ENCODE data around the gene CERS4. TPM values are rescaled to one million over a fixed set of nuclear protein-coding genes. Genes with fewer than 3 reads are reported as not detected.
A peak's percentile ranks its signal among the peaks of the same experiment; 100 is the strongest.
"Not testable (repeated sequence)": the region's sequence is repeated elsewhere in the genome, so short reads cannot be mapped to it uniquely, and the experiment has no call there.

The CERS4 gene
- total and polyA plus RNA-seq, 10 of the 15 experiments (the other 5 are each of a cell fraction or from before 2014, with no cell fraction given): 0.34 to 62.1 (median 20.7) TPM

DNA sequence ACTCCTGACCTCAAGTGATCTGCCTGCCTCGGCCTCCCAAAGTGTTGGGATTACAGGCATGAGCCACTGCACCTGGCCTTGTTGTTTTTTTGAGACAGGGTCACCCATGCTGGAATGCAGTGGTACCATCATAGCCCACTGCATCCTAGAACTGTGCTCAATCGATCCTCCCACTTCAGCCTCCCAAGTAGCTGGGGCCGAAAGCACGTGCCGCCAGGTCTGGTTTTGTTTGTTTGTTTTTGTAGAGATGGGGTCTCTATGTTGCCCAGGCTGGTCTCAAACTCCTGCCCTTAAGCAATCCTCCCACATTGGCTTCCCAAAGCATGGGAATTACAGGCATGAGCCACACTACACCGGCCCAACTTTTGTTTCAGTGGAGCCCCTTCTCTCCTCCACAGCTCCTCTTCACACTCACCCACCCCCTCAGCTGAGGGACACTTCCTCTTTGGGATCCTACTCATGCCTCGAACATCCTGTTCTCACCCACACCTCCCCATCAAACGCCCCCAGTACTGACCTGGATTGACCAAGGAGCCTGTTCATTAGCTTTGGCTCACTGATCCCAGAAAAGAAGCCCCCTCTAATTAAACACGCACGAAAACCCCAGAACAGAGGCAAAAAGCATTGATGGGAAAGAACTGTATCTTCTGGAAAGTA lies 12.8 kb upstream of the CERS4 start (continued):
- TF ChIP-seq EP300 (IDR thresholded peaks at IDR 0.05; ENCODE audit: borderline replicate concordance in 1 of 2, control insufficient read depth in 1 of 2, low read depth in 2 of 2, low read length in 2 of 2) (peak in 1 of 2 experiments; percentile 73; a peak in 1 of 4 replicates), SMARCA5 (IDR thresholded peaks at IDR 0.05) (peak; percentile 89), LARP7 (IDR thresholded peaks at IDR 0.05) (0 out of 2 replicates have a peak, but pooled peaks have one; percentile 22), DPF2 (IDR thresholded peaks at IDR 0.05) (peak; percentile 85), NFIC (IDR thresholded peaks at IDR 0.05; ENCODE audit: low read depth, low read length) (peak; percentile 60; the same call in 1 of the 2 replicates), ASH2L (IDR thresholded peaks at IDR 0.05; ENCODE audit: borderline replicate concordance, low read depth) (no peak), SP1 (IDR thresholded peaks at IDR 0.05; ENCODE audit: low read depth, low read length) (peak; percentile 33), CREM (IDR thresholded peaks at IDR 0.05; ENCODE audit: low read depth) (no peak), GATAD2B (conservative IDR thresholded peaks at IDR 0.05; ENCODE audit: low read depth) (0 out of 2 replicates have a peak, but pooled peaks have one; percentile 52)
- TF ChIP-seq, protein P1, sequence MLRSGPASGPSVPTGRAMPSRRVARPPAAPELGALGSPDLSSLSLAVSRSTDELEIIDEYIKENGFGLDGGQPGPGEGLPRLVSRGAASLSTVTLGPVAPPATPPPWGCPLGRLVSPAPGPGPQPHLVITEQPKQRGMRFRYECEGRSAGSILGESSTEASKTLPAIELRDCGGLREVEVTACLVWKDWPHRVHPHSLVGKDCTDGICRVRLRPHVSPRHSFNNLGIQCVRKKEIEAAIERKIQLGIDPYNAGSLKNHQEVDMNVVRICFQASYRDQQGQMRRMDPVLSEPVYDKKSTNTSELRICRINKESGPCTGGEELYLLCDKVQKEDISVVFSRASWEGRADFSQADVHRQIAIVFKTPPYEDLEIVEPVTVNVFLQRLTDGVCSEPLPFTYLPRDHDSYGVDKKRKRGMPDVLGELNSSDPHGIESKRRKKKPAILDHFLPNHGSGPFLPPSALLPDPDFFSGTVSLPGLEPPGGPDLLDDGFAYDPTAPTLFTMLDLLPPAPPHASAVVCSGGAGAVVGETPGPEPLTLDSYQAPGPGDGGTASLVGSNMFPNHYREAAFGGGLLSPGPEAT (IDR thresholded peaks at IDR 0.05; ENCODE audit: low read depth): peak; percentile 92
- TF ChIP-seq, protein P2, sequence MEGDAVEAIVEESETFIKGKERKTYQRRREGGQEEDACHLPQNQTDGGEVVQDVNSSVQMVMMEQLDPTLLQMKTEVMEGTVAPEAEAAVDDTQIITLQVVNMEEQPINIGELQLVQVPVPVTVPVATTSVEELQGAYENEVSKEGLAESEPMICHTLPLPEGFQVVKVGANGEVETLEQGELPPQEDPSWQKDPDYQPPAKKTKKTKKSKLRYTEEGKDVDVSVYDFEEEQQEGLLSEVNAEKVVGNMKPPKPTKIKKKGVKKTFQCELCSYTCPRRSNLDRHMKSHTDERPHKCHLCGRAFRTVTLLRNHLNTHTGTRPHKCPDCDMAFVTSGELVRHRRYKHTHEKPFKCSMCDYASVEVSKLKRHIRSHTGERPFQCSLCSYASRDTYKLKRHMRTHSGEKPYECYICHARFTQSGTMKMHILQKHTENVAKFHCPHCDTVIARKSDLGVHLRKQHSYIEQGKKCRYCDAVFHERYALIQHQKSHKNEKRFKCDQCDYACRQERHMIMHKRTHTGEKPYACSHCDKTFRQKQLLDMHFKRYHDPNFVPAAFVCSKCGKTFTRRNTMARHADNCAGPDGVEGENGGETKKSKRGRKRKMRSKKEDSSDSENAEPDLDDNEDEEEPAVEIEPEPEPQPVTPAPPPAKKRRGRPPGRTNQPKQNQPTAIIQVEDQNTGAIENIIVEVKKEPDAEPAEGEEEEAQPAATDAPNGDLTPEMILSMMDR (IDR thresholded peaks at IDR 0.05 in 2 of 3, conservative IDR thresholded peaks at IDR 0.05 in 1 of 3; ENCODE audit: control insufficient read depth in 2 of 3, extremely low read depth in 1 of 3, insufficient read depth in 1 of 3, low read depth in 3 of 3, low read length in 3 of 3): no peak

DNA sequence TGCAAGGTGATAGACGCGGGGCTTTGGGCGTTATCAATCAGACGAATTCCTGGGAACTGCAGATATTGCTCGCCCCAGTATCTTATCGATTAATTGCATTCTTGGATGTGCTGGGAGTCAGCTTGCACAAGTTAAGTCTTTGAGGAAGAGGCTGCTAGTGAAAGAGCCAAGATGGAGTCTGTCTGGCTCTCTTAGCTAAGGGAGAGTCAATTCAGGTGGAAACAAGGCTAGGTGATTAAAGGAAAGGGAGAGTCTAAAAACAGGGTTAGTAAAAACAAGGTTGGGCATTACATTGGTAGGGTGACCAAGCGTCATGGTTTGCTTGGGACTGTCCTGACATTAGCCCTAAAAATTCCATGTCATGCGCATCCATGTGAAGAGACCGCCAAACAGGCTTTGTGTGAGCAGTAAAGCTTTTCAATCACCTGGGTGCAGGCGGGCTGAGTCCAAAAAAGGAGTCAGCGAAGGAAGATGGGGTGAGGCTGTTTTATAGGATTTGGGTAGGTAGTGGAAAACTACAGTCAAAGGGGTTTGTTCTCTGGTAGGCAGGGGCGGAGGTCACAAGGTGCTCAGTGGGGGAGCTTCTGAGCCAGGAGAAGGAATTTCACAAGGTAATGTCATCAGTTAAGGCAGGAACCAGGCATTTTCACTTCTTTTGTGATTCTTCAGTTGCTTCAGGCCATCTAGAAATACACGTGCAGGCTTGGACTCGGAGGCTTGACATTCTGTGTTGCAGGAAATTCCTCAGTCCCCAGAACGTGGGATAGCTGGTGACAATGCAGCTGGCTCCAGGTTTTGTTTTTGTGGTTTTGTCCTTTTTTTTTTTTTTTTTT lies 5.7 kb upstream of the CERS4 start:
- WGBS (ENCODE audit: insufficient coverage, insufficient replicate concordance, low lambda C conversion rate, missing lambda C conversion rate): 60% methylated on average over 15 of the region's 15 CpGs
- RAD21 ChIA-PET (ENCODE audit: unreplicated experiment); H3K4me2 ChIP-seq (ENCODE audit: control insufficient read depth, insufficient read depth); intact Hi-C loops (cut with micrococcal nuclease; ENCODE audit: unreplicated experiment); H4K20me1 ChIP-seq (ENCODE audit: control insufficient read depth, insufficient read depth); H3K4me1 ChIP-seq (ENCODE audit: control insufficient read depth, insufficient read depth, low read length); H3K27ac ChIP-seq (ENCODE audit: control insufficient read depth, insufficient read depth); H3K36me3 ChIP-seq (ENCODE audit: control insufficient read depth in 2 of 2, insufficient read depth in 2 of 2, low read length in 1 of 2); H3K9ac ChIP-seq (ENCODE audit: control insufficient read depth, insufficient read depth, low read length); ATAC-seq; H3K9me3 ChIP-seq (replicated peaks; ENCODE audit: control insufficient read depth, insufficient read depth, low read length); FAIRE-seq; H3K4me3 ChIP-seq; DNase-seq (ENCODE audit: low read depth, low spot score); H3K79me2 ChIP-seq (ENCODE audit: control insufficient read depth, insufficient read depth, low read length); H3K27me3 ChIP-seq (replicated peaks in 1 of 2; ENCODE audit: control insufficient read depth in 2 of 2, insufficient read depth in 2 of 2, low read length in 1 of 2); in situ Hi-C loops (cut with MboI); H2AFZ ChIP-seq (ENCODE audit: control insufficient read depth, low read depth, low read length); BruUV-seq (replicated peaks): not testable (repeated sequence)
- ChIA-PET POLR2A (interaction anchor here (0.6 to 1.1 kb wide), 4 partner anchors 10 to 214 kb away, joined by 3 to 6 read pairs (median 4); no protein-coding TSS in a partner anchor), SMC1A (ENCODE audit: uncharacterized antibody, unreplicated experiment) (interaction anchor here (0.9 kb wide), 1 partner anchor 10 kb away, joined by 3 read pairs; no protein-coding TSS in a partner anchor), CTCF (interaction anchor here (1.5 kb wide), 1 partner anchor 8 kb away, joined by 4 read pairs; no protein-coding TSS in a partner anchor)
